ENCODE results near the gene TENT4B.

The TENT4B gene

GRCh38 chr16:50152807-50153595 lies at the start of gene TENT4B:
TSS of gene TENT4B (plus strand) at chr16:50153306. CDS start at chr16:50153622, 316 bp downstream.
- DNase-seq (ENCODE audit: low read depth): peak; percentile 73

GRCh38 chr16:50103764-50104163 lies 49.3 kb upstream of the TENT4B start:
- peak; percentile 78 for DNase-seq (ENCODE audit: low read depth)
- no peak for TF ChIP-seq CTCF (conservative IDR thresholded peaks at IDR 0.05; ENCODE audit: control insufficient read depth, insufficient read depth, low read depth, low read length)
- no peak overlapping the region for H3K4me3 ChIP-seq (ENCODE audit: control insufficient read depth, low read depth, low read length)

More at GRCh38 chr16:50152807-50153595, at the start of gene TENT4B:
- peak within 1 kb of the TSS; percentile 73 for H3K4me3 ChIP-seq (ENCODE audit: control insufficient read depth, low read depth, low read length)
- TF ChIP-seq CTCF (conservative IDR thresholded peaks at IDR 0.05; ENCODE audit: control insufficient read depth, insufficient read depth, low read depth, low read length): no peak

GRCh38 chr16:50114357-50115129 lies 38.6 kb upstream of the TENT4B start:
- no peak for TF ChIP-seq CTCF (conservative IDR thresholded peaks at IDR 0.05; ENCODE audit: control insufficient read depth, insufficient read depth, low read depth, low read length)
- H3K4me3 ChIP-seq (ENCODE audit: control insufficient read depth, low read depth, low read length): no peak overlapping the region
- no peak for DNase-seq (ENCODE audit: low read depth)

- H3K4me3 ChIP-seq (ENCODE audit: control insufficient read depth, low read depth, low read length): no peak overlapping the region
- no peak for DNase-seq (ENCODE audit: low read depth)
- TF ChIP-seq CTCF (conservative IDR thresholded peaks at IDR 0.05; ENCODE audit: control insufficient read depth, insufficient read depth, low read depth, low read length): no peak
Measured at GRCh38 chr16:50120711-50121110, 32.4 kb upstream of the TENT4B start.

GRCh38 chr16:50121278-50121677 lies 31.8 kb upstream of the TENT4B start:
- TF ChIP-seq CTCF (conservative IDR thresholded peaks at IDR 0.05; ENCODE audit: control insufficient read depth, insufficient read depth, low read depth, low read length): no peak
- DNase-seq (ENCODE audit: low read depth): no peak
- H3K4me3 ChIP-seq (ENCODE audit: control insufficient read depth, low read depth, low read length): no peak overlapping the region

- no peak overlapping the region for H3K4me3 ChIP-seq (ENCODE audit: control insufficient read depth, low read depth, low read length)
- TF ChIP-seq CTCF (conservative IDR thresholded peaks at IDR 0.05; ENCODE audit: control insufficient read depth, insufficient read depth, low read depth, low read length): no peak
- no peak for DNase-seq (ENCODE audit: low read depth)
Measured at GRCh38 chr16:50121721-50122445, 31.2 kb upstream of the TENT4B start.
